Measurements from ENCODE around the gene BCL2L12.

BCL2L12 gene

DNA sequence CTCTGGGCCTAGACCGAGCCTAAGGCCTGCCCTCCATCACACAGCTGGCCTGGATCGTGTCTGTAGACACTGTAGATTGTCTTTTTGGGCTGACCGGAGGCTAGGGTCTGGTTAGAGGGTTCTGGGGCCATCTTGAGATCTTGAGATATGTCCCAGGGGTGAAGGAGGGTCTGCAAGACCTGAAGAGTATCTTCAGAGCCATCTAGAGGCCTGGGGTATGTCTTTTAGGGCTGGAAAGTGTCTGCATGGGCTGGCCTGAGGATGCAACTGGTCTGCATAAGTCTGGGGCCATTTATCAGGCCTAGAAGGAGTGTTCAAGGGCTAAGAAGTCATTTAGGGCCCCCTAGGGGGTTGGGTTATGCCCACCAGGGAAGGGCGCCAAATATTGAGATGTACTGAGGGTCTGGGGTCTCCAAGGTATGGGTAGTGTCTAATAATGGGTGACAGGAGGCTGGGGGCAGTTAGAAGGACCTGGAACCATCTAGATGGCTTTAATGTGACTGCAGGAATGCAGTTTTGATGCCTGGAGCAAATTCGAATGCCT, 23.2 kb upstream of the BCL2L12 start:
- DNase-seq (ENCODE audit: low spot score): no peak

DNA sequence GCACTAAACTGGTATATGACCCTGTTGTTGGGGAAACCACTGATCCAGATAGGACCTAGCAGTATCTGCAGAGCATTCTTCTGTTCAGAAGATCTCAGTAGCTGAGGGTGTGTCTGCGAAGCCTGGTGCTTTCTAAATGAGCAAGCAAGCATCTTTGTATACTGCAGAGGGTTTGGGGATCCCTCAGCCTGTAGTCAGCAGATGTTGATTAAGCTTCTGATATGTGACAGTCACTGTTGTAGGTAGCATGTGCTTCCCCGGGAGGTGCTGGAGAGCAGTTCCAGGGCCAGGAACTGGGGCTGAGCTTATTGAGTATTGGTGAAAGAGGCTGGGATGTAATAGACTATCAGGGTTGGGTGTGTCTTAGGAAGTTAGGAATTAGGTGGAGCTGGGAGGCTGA, 22.3 kb upstream of the BCL2L12 start:
- no peak for DNase-seq (ENCODE audit: low spot score)

DNA sequence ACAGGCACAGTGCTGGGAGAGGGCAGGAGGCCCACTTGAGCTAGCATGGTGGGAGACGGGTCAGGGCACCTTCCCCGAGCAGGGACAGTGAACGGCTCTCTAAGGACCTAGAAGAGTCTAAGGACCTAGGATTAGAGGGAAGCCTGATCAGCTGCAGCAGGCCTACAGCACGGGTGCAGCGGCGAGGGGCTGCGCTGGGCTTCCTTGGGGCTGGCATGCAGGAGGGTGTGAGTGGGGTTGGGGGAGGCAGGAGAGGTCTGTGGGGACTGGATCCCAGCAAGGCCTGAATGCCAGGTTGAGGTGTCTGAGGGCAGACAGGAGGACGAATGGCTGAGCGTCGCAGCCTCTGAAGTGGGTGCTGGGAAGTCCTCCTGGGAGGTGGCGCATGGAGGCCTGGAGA, 20.1 kb upstream of the BCL2L12 start:
- no peak for DNase-seq (ENCODE audit: low spot score)

DNA sequence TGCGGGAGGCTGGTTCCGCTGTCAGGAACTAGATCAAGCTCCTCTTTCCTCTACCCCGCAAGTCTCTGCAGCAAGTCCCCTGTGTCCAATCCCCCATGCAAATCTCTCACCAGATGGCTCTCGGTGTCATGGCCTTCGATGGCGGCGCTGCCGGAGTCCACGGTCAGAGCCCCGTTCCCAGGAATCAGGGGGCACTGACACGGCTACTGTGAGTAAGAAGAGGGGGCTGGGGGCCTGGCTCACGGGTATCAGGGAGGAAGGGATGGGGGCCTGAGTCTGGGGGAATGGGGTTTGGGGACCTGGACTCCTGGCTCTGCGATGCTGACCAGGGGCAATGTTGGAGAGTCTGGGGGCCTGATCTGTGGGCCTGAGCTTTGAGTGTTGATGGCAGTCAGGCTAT, 19.7 kb upstream of the BCL2L12 start:
- no peak for DNase-seq (ENCODE audit: low spot score)

DNA sequence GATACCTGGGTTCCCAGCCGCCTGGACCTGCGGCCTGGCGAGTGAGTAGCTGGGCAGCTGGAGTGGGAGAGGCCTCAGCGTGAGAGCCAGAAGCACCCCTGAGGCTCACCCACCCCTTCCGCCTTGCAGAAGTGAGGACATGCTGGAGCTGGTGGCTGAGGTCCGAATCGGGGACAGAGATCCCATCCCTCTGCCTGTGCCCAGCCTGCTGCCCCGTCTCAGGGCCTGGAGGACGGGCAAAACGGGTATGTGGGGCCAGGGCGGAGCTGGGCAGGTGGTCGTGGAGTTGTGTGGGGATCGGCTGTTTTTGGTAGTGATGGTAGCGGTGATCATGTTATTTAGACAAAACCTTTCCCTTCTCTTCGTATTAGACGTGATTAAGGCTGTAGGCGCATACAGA, 19.1 kb upstream of the BCL2L12 start:
- DNase-seq (ENCODE audit: low spot score): no peak

GRCh38 chr19:49651029-49651819, 14.5 kb upstream of the BCL2L12 start:
- no peak for DNase-seq (ENCODE audit: low spot score)

DNA sequence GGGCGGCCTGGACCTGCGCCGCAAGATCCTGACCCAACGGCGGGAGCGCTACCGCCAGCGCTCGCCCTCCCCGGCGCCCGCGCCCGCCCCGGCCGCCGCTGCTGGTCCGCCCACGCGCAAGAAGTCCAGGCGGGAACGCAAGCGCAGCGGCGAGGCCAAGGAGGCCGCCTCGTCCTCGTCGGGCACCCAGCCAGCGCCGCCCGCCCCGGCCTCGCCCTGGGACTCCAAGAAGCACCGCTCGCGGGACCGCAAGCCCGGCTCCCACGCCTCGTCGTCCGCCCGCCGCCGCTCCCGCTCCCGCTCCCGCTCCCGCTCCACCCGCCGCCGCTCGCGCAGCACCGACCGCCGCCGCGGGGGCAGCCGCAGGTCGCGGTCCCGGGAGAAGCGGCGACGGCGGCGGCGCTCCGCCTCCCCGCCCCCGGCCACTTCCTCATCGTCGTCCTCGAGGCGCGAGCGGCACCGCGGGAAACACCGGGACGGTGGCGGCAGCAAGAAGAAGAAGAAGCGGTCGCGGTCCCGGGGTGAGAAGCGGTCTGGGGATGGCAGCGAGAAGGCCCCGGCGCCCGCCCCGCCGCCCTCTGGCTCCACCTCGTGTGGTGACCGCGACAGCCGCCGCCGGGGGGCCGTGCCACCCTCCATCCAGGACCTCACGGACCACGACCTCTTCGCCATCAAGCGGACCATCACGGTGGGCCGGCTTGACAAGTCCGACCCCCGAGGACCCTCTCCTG, 13.7 kb upstream of the BCL2L12 start:
- DNase-seq (ENCODE audit: low spot score): no peak

GRCh38 chr19:49652551-49653465, 12.9 kb upstream of the BCL2L12 start:
- no peak for DNase-seq (ENCODE audit: low spot score)

- no peak for DNase-seq (ENCODE audit: low spot score)
Measured at GRCh38 chr19:49653466-49653806, 12.3 kb upstream of the BCL2L12 start.

DNA sequence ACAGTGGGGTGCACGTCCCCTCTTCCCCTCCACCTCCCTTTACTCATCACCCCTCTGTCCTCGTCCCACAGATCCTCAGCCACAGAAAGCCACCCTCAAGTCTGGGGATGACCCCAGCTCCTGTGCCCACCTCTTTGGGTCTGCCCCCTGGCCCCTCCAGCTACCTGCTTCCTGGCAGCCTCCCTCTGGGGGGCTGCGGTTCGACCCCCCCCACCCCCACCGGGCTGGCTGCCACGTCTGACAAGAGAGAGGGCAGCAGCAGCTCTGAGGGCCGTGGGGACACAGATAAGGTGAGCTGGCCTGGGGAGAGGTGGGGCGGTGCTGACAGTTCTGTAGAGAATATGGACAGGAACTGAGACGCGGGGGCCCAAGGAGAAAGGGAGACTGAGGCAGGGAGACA, 11.2 kb upstream of the BCL2L12 start:
- DNase-seq (ENCODE audit: low spot score): no peak

DNA sequence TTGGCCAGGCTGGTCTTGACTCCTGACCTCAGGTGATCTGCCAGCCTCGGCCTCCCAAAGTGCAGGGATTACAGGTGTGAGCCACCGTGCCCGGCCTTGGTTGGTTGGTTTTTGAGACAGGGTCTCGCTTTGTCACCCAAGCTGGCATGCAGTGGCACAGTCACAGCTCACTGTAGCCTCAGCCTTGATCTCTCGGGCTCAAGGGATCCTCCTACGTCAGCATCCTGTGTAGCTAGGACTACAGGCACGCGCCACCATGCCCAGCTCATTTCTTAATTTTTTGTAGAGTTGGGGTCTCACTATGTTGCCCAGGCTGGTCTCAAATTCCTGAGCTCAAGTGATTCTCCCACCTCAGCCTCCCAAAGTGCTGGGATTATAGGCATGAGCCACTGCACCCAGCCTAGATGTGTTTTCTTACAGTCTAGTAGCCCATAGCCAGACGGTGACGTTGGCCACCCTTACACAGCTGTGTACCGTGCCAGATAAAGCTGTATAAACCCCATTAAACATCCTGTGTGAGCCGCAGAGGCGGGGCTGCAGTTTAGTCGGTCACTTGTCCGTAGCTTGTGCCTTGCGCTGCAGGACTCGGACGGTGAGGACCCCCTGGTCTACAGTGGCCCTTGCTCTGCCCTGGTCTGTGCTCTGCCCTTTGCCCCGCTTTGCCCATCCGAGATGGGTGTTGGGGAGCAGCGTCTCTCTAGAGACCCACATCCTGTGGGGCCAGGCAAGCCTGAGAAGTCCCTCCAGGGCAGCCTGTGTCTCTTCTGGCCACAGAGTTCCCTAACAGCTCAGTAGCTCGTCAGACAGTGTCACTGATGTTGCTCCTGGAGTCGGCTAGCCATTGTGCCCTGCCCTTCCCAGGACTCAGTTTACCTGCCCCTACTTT, 9.9 kb upstream of the BCL2L12 start:
- DNase-seq (ENCODE audit: low spot score): no peak

GRCh38 chr19:49656456-49657109, 9.2 kb upstream of the BCL2L12 start:
- no peak for DNase-seq (ENCODE audit: low spot score)

- no peak for DNase-seq (ENCODE audit: low spot score)
Measured at GRCh38 chr19:49657493-49658138, 8.1 kb upstream of the BCL2L12 start.

DNA sequence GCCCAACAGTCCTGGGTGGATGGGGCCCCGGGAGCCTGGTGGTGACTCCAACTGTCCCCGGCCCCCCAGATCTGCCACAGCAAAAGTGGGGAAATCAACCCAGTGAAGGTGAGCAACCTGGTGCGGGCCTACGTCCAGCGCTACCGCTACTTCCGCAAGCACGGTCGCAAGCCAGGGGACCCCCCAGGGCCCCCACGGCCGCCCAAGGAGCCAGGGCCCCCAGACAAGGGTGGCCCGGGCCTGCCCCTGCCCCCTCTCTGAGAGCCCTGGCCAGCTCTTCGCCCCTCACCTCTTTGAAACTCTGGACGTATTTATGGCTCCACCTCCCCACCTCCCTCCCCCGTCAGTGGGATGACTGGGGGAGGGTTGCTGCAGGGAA, 7.6 kb upstream of the BCL2L12 start:
- DNase-seq (ENCODE audit: low spot score): no peak

GRCh38 chr19:49658566-49659442, 6.9 kb upstream of the BCL2L12 start:
- no peak for DNase-seq (ENCODE audit: low spot score)

DNA sequence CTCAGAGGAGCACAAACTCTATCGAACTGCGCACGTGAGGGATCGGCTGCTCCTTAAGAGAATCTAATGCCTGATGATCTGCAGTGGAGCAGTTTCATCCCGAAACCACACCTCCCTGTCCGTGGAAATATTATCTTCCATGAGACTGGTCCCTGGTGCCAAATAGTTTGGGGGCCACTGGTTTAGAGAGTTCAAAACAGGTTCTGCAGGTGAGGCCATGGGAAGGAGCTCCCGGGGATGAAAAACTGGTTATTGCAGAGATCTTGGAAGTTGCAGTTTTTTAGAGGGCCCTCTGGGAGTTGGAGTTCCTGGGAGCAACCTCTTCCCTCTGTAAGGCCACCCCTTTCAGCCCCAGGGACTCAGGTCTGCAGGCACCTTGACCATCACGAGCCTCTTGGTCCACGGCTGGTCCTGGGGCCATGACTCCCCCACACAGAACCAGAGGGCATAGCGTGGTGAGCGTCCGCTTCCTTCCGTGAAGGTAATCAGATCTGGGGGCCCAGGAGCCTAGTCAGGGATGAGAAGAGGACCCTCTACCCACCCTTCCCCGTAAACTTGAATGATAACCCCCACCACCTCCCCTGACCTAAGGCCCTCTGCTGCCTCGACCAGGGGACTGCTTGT, 5.3 kb upstream of the BCL2L12 start:
- no peak for DNase-seq (ENCODE audit: low spot score)

DNA sequence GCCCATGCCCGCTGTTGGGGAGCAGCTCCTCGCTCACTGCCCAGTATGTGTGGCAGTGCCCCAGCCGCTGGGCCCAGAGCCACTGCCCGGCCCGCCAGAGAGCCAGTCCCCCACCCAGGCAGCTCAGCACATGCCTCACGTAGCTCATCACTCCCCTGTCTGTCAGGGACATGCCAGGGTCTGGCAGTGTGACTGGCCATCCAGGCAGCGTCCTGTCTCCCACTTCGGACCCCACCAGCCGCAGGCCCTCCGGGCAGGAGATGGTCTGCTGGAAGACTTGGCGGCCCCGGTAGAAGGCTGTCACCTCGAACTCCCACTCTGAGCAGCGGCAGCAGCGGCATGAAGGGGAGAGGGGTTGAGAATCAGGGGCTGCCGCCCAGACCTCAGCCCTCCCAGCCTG, 3.7 kb upstream of the BCL2L12 start:
- DNase-seq (ENCODE audit: low spot score): no peak

- DNase-seq (ENCODE audit: low spot score): no peak
Measured at GRCh38 chr19:49663224-49663623, 2.5 kb upstream of the BCL2L12 start.
